ENCODE data around the gene CDHR3. TPM values are rescaled to one million over a fixed set of nuclear protein-coding genes. Genes with fewer than 3 reads are reported as not detected.

CDHR3 gene
- total and polyA plus RNA-seq, 4 donors: 10.5 to 80.3 (median 36.0) TPM

DNA sequence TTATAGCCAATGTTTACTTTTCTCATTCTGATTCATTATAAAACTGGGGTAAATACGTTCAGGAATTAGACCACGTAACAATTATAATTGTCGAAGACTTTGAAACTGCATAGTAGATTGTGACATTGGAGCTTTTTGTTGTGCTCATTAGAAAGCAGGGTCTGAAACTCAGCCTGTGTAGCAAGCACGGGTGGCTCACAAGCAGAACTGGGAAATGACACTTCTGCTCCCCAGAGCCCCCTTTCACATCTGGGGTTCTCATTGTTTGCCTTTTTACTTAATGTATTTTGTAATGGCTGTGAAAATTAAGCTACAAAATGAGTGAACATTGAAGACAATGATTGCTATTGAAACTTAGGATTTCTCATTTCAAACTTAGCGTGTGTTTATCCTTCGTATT lies 72.9 kb downstream of the CDHR3 start:
- TF ChIP-seq, protein P1, sequence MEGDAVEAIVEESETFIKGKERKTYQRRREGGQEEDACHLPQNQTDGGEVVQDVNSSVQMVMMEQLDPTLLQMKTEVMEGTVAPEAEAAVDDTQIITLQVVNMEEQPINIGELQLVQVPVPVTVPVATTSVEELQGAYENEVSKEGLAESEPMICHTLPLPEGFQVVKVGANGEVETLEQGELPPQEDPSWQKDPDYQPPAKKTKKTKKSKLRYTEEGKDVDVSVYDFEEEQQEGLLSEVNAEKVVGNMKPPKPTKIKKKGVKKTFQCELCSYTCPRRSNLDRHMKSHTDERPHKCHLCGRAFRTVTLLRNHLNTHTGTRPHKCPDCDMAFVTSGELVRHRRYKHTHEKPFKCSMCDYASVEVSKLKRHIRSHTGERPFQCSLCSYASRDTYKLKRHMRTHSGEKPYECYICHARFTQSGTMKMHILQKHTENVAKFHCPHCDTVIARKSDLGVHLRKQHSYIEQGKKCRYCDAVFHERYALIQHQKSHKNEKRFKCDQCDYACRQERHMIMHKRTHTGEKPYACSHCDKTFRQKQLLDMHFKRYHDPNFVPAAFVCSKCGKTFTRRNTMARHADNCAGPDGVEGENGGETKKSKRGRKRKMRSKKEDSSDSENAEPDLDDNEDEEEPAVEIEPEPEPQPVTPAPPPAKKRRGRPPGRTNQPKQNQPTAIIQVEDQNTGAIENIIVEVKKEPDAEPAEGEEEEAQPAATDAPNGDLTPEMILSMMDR (IDR thresholded peaks at IDR 0.05; ENCODE audit: control extremely low read depth, extremely low read depth): no peak
- Histone ChIP-seq H3K27ac (ENCODE audit: low read depth in 1 of 2, low read length in 1 of 2) (no peak overlapping the region), H3K9ac (ENCODE audit: insufficient read depth in 1 of 2, low read length in 2 of 2) (no peak overlapping the region), H3K27me3 (ENCODE audit: control insufficient read depth in 3 of 3, insufficient read depth in 3 of 3, low read length in 2 of 3) (no peaks in the 10 kb centered on the region), H3K4me1 (ENCODE audit: control insufficient read depth in 5 of 5, insufficient read depth in 5 of 5, low read length in 5 of 5) (peaks cover 0 to 25% (median 3%) of the 10 kb centered on the region in 5 donors), H3K9me3 (ENCODE audit: control insufficient read depth in 4 of 4, insufficient read depth in 3 of 4, low read length in 3 of 4) (peaks cover 0 to 4% (median 0%) of the 10 kb centered on the region in 4 donors), H3K36me3 (ENCODE audit: control insufficient read depth in 4 of 4, insufficient read depth in 4 of 4, low read length in 4 of 4) (no peaks in the 10 kb centered on the region), H3K4me3 (no peak overlapping the region)
- ATAC-seq (ENCODE audit: insufficient read depth, low FRiP score) (no peak), DNase-seq (no peak)
- 75 to 93% methylated on average over 6 of the region's 6 CpGs for WGBS, 2 donors

GRCh38 chr7:106037489-106038176 lies 74.6 kb downstream of the CDHR3 start:
- no peak overlapping the region for H3K4me3 ChIP-seq
- TF ChIP-seq, protein P1 (IDR thresholded peaks at IDR 0.05; ENCODE audit: control extremely low read depth, extremely low read depth): no peak
- peaks cover 0 to 4% (median 0%) of the 10 kb centered on the region in 4 donors for H3K9me3 ChIP-seq (ENCODE audit: control insufficient read depth in 4 of 4, insufficient read depth in 3 of 4, low read length in 3 of 4)

GRCh38 chr7:106038289-106038688 lies 75.2 kb downstream of the CDHR3 start:
- H3K9ac ChIP-seq (ENCODE audit: insufficient read depth in 1 of 2, low read length in 2 of 2): no peak overlapping the region
- no peak overlapping the region for H3K27ac ChIP-seq (ENCODE audit: low read depth in 1 of 2, low read length in 1 of 2)
- WGBS, 2 donors: 93 to 96% methylated on average over 5 of the region's 5 CpGs
- DNase-seq (no peak), ATAC-seq (ENCODE audit: insufficient read depth, low FRiP score) (no peak)
- TF ChIP-seq, protein P1 (IDR thresholded peaks at IDR 0.05; ENCODE audit: control extremely low read depth, extremely low read depth): no peak
- no peaks in the 10 kb centered on the region for H3K36me3 ChIP-seq (ENCODE audit: control insufficient read depth in 4 of 4, insufficient read depth in 4 of 4, low read length in 4 of 4)
- H3K27me3 ChIP-seq (ENCODE audit: control insufficient read depth in 3 of 3, insufficient read depth in 3 of 3, low read length in 2 of 3): no peaks in the 10 kb centered on the region
- no peak overlapping the region for H3K4me3 ChIP-seq
- peaks cover 0 to 4% (median 0%) of the 10 kb centered on the region in 4 donors for H3K9me3 ChIP-seq (ENCODE audit: control insufficient read depth in 4 of 4, insufficient read depth in 3 of 4, low read length in 3 of 4)
- peaks cover 0 to 23% (median 8%) of the 10 kb centered on the region in 5 donors for H3K4me1 ChIP-seq (ENCODE audit: control insufficient read depth in 5 of 5, insufficient read depth in 5 of 5, low read length in 5 of 5)

More at GRCh38 chr7:106037489-106038176, 74.6 kb downstream of the CDHR3 start:
- no peak for DNase-seq
- H3K9ac ChIP-seq (ENCODE audit: insufficient read depth in 1 of 2, low read length in 2 of 2): no peak overlapping the region
- no peak for ATAC-seq (ENCODE audit: insufficient read depth, low FRiP score)
- 89 to 93% methylated on average over 7 of the region's 7 CpGs for WGBS, 2 donors
- no peaks in the 10 kb centered on the region for H3K36me3 ChIP-seq (ENCODE audit: control insufficient read depth in 4 of 4, insufficient read depth in 4 of 4, low read length in 4 of 4)
- H3K27me3 ChIP-seq (ENCODE audit: control insufficient read depth in 3 of 3, insufficient read depth in 3 of 3, low read length in 2 of 3): no peaks in the 10 kb centered on the region
- no peak overlapping the region for H3K27ac ChIP-seq (ENCODE audit: low read depth in 1 of 2, low read length in 1 of 2)
- peaks cover 0 to 20% (median 8%) of the 10 kb centered on the region in 5 donors for H3K4me1 ChIP-seq (ENCODE audit: control insufficient read depth in 5 of 5, insufficient read depth in 5 of 5, low read length in 5 of 5)
